ENCODE data around the gene MAML3.

GRCh38 chr4:139762720-139763119 is 391.3 kb downstream of the MAML3 start:
- TF ChIP-seq RFX5 (IDR thresholded peaks at IDR 0.05; ENCODE audit: low read depth, low read length) = no peak
- TF ChIP-seq KMT2B (CRISPR knock-in tag; IDR thresholded peaks at IDR 0.05) = no peak
- no peak for TF ChIP-seq ADNP (CRISPR knock-in tag; IDR thresholded peaks at IDR 0.05)
- no peak for TF ChIP-seq NFKBIZ (CRISPR knock-in tag; IDR thresholded peaks at IDR 0.05)
- TF ChIP-seq ZFP82 (CRISPR knock-in tag; IDR thresholded peaks at IDR 0.05; ENCODE audit: borderline replicate concordance) = no peak

All from HepG2 (cell line).